ENCODE measurements around the gene PP2D1.
"Not testable (repeated sequence)": the region's sequence is repeated elsewhere in the genome, so short reads cannot be mapped to it uniquely, and the experiment has no call there.

The PP2D1 gene

GRCh38 chr3:20039765-20040547 lies 27.9 kb upstream of the PP2D1 start, which contains the start of gene KAT2B:
TSS of gene KAT2B (plus strand) at chr3:20040446. CDS start at chr3:20040478, 32 bp downstream.
- DNase-seq (ENCODE audit: low read depth in 2 of 2), result peak; percentile 68 to 81

- DNase-seq (ENCODE audit: low read depth in 2 of 2), result no peak
These were observed 27.4 kb upstream of the PP2D1 start for GRCh38 chr3:20039466-20039764.

GRCh38 chr3:20038699-20039465 lies 26.8 kb upstream of the PP2D1 start:
- DNase-seq (ENCODE audit: low read depth in 2 of 2), result no peak

- no peak for DNase-seq (ENCODE audit: low read depth in 2 of 2)
These were observed 25.4 kb upstream of the PP2D1 start for GRCh38 chr3:20037255-20037996.

- DNase-seq (ENCODE audit: low read depth in 2 of 2), result no peak
These were observed 23.0 kb upstream of the PP2D1 start for GRCh38 chr3:20035019-20035418.

- DNase-seq (ENCODE audit: low read depth in 2 of 2), result not testable (repeated sequence)
These were observed 19.9 kb upstream of the PP2D1 start for GRCh38 chr3:20031939-20032338.

- DNase-seq (ENCODE audit: low read depth in 2 of 2), result no peak
These were observed 16.9 kb upstream of the PP2D1 start for GRCh38 chr3:20028905-20029331.

- no peak for DNase-seq (ENCODE audit: low read depth in 2 of 2)
These were observed 15.1 kb upstream of the PP2D1 start for GRCh38 chr3:20027136-20027535.

- DNase-seq (ENCODE audit: low read depth in 2 of 2), result no peak
These were observed 11.8 kb upstream of the PP2D1 start for GRCh38 chr3:20023623-20024405.

GRCh38 chr3:20022954-20023622 lies 11.0 kb upstream of the PP2D1 start:
- no peak for DNase-seq (ENCODE audit: low read depth in 2 of 2)

GRCh38 chr3:20016076-20016475 lies 4.0 kb upstream of the PP2D1 start:
- not testable (repeated sequence) for DNase-seq (ENCODE audit: low read depth in 2 of 2)

GRCh38 chr3:20015525-20015924 lies 3.5 kb upstream of the PP2D1 start:
- DNase-seq (ENCODE audit: low read depth in 2 of 2), result no peak

GRCh38 chr3:20013396-20013795 lies 1.3 kb upstream of the PP2D1 start:
- DNase-seq (ENCODE audit: low read depth in 2 of 2), result no peak

GRCh38 chr3:20008646-20009045 lies 3.4 kb downstream of the PP2D1 start:
- DNase-seq (ENCODE audit: low read depth in 2 of 2), result no peak

- no peak for DNase-seq (ENCODE audit: low read depth in 2 of 2)
These were observed 4.1 kb downstream of the PP2D1 start for GRCh38 chr3:20007960-20008359.

GRCh38 chr3:20001932-20002331 lies 10.1 kb downstream of the PP2D1 start:
- no peak for DNase-seq (ENCODE audit: low read depth in 2 of 2)

GRCh38 chr3:19997502-19997901 lies 14.6 kb downstream of the PP2D1 start:
- no peak for DNase-seq (ENCODE audit: low read depth in 2 of 2)

- no peak for DNase-seq (ENCODE audit: low read depth in 2 of 2)
These were observed 17.3 kb downstream of the PP2D1 start for GRCh38 chr3:19994796-19995195.

- not testable (repeated sequence) for DNase-seq (ENCODE audit: low read depth in 2 of 2)
These were observed 23.2 kb downstream of the PP2D1 start for GRCh38 chr3:19988904-19989303.

GRCh38 chr3:19972054-19972453 lies 40.0 kb downstream of the PP2D1 start:
- DNase-seq (ENCODE audit: low read depth in 2 of 2), result no peak

GRCh38 chr3:19970327-19970726 lies 41.7 kb downstream of the PP2D1 start:
- DNase-seq (ENCODE audit: low read depth in 2 of 2), result no peak
